ENCODE data around the gene MUC21.

MUC21 gene

DNA sequence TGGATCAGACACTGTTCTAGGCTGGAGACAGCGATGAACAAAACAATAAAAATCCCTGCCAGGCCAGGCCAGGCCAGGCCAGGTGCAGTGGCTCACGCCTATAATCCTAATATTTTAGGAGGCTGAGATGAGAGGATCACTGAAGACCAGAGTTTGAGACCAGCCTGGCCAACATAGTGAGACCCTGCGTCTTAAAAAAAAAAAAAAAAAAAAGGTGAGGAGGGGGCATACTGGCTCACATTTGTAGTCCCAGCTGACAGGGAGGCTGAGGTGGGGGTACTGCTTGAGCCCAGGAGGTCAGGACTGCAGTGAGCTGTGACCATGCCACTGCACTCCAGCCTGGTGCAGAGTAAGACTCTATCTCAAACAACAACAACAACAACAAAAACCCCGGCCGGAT, 38.2 kb upstream of the MUC21 start:
- WGBS, 2 donors (ENCODE audit: extremely low coverage in 2 of 2, insufficient read length in 2 of 2, insufficient replicate concordance in 1 of 2), result no CpG with 5 or more reads among the region's 5 CpGs
- Histone ChIP-seq H3K9ac (ENCODE audit: low read depth, low read length, poor library complexity) (no peak overlapping the region), H2BK120ac (ENCODE audit: low read depth, low read length) (no peak overlapping the region), H2BK12ac (ENCODE audit: low read length) (no peak overlapping the region), H3K27me3 (ENCODE audit: control insufficient read depth in 3 of 3, insufficient read depth in 3 of 3, low read depth in 1 of 3, low read length in 3 of 3) (peaks cover 0 to 12% (median 0%) of the 10 kb centered on the region in 3 experiments), H3K4me1 (ENCODE audit: control insufficient read depth in 2 of 2, insufficient read depth in 1 of 2, low read depth in 1 of 2, low read length in 2 of 2) (peaks cover 7 to 14% of the 10 kb centered on the region in 2 donors), H2BK5ac (ENCODE audit: low read length) (no peak overlapping the region), H3K79me1 (ENCODE audit: low read depth, low read length) (no peaks in the 10 kb centered on the region), H3K27ac (replicated peaks; ENCODE audit: low read length) (no peak overlapping the region), H2AK5ac (ENCODE audit: low read depth, low read length) (no peak overlapping the region), H4K8ac (ENCODE audit: low read depth, low read length) (no peak overlapping the region), H3K23ac (ENCODE audit: low read depth, low read length, poor library complexity) (no peak overlapping the region), H3K9me3 (replicated peaks in 1 of 2; ENCODE audit: control insufficient read depth in 2 of 2, insufficient read depth in 1 of 2, low read depth in 1 of 2, low read length in 2 of 2) (no peaks in the 10 kb centered on the region), H2AFZ (ENCODE audit: low read length) (no peak overlapping the region), H2BK15ac (ENCODE audit: low read length) (no peak overlapping the region), H3K36me3 (replicated peaks in 1 of 2; ENCODE audit: control insufficient read depth in 2 of 2, insufficient read depth in 2 of 2, low read length in 2 of 2) (no peaks in the 10 kb centered on the region), H4K91ac (ENCODE audit: low read depth, low read length, poor library complexity) (no peak overlapping the region), H3K4me2 (ENCODE audit: insufficient read depth, low read length, poor library complexity, severe bottlenecking) (no peak overlapping the region), H3K14ac (ENCODE audit: low read length) (no peak overlapping the region), H3K4me3 (ENCODE audit: low read length in 2 of 2) (no peak overlapping the region), H3K4ac (ENCODE audit: low read length) (no peak overlapping the region), H3K18ac (ENCODE audit: low read length) (no peak overlapping the region)
- no peak for DNase-seq (ENCODE audit: low spot score)

DNA sequence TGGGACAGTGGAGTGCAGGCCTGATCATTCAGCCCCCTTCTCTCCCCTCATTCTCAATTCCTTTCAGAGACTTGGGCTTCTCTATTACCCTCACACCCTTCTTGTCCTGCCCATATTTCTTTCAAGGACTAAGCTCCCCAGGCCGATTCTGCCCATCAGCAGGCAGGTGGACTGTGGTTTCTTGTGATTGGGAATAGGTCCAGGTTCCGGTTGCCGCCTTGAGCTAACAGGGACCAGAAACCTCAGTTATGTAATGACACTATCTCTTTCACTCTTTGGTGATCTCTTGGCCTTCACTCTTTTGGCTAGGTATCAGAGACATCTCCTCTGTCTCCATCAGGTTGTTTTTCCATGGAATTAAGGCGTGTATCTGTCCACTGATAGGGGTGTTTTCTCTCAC, 36.3 kb upstream of the MUC21 start:
- no peak overlapping the region for H2BK120ac ChIP-seq (ENCODE audit: low read depth, low read length)
- no peak overlapping the region for H2AK5ac ChIP-seq (ENCODE audit: low read depth, low read length)
- H2BK5ac ChIP-seq (ENCODE audit: low read length), result no peak overlapping the region
- no peak overlapping the region for H3K14ac ChIP-seq (ENCODE audit: low read length)
- H3K9me3 ChIP-seq (replicated peaks in 1 of 2; ENCODE audit: control insufficient read depth in 2 of 2, insufficient read depth in 1 of 2, low read depth in 1 of 2, low read length in 2 of 2), result peaks cover 0 to 4% of the 10 kb centered on the region in 2 donors
- no peak overlapping the region for H4K91ac ChIP-seq (ENCODE audit: low read depth, low read length, poor library complexity)
- no peak overlapping the region for H2BK12ac ChIP-seq (ENCODE audit: low read length)
- no peaks in the 10 kb centered on the region for H3K79me1 ChIP-seq (ENCODE audit: low read depth, low read length)
- no peak overlapping the region for H3K9ac ChIP-seq (ENCODE audit: low read depth, low read length, poor library complexity)
- no peak overlapping the region for H4K8ac ChIP-seq (ENCODE audit: low read depth, low read length)
- no peak overlapping the region for H2BK15ac ChIP-seq (ENCODE audit: low read length)
- H3K36me3 ChIP-seq (replicated peaks in 1 of 2; ENCODE audit: control insufficient read depth in 2 of 2, insufficient read depth in 2 of 2, low read length in 2 of 2), result no peaks in the 10 kb centered on the region
- no peak overlapping the region for H2AFZ ChIP-seq (ENCODE audit: low read length)
- H3K27ac ChIP-seq (replicated peaks; ENCODE audit: low read length), result no peak overlapping the region
- H3K4ac ChIP-seq (ENCODE audit: low read length), result no peak overlapping the region
- H3K23ac ChIP-seq (ENCODE audit: low read depth, low read length, poor library complexity), result no peak overlapping the region
- no peak overlapping the region for H3K4me2 ChIP-seq (ENCODE audit: insufficient read depth, low read length, poor library complexity, severe bottlenecking)
- DNase-seq (ENCODE audit: low spot score), result no peak
- H3K4me1 ChIP-seq (ENCODE audit: control insufficient read depth in 2 of 2, insufficient read depth in 1 of 2, low read depth in 1 of 2, low read length in 2 of 2), result peaks cover 7% of the 10 kb centered on the region in 2 donors
- H3K4me3 ChIP-seq (ENCODE audit: low read length in 2 of 2), result no peak overlapping the region
- H3K18ac ChIP-seq (ENCODE audit: low read length), result no peak overlapping the region
- no CpG with 5 or more reads among the region's 4 CpGs for WGBS, 2 donors (ENCODE audit: extremely low coverage in 2 of 2, insufficient read length in 2 of 2, insufficient replicate concordance in 1 of 2)
- H3K27me3 ChIP-seq (ENCODE audit: control insufficient read depth in 3 of 3, insufficient read depth in 3 of 3, low read depth in 1 of 3, low read length in 3 of 3), result peaks cover 0 to 15% (median 0%) of the 10 kb centered on the region in 3 experiments

DNA sequence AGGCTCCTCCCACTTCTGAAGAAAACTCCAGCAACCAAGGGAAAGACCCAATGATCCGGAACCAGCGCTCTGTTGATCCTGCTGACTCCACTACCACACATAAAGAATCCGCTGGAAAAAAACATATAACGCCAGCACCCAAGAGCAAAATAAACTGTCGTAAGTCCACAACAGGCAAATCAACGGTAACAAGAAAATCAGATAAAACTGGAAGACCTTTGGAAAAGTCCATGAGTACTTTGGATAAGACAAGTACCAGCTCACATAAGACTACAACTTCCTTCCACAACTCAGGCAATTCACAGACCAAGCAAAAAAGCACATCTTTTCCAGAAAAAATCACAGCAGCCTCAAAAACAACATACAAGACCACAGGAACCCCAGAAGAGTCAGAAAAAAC, 34.7 kb upstream of the MUC21 start:
- no CpG with 5 or more reads among the region's 6 CpGs for WGBS, 2 donors (ENCODE audit: extremely low coverage in 2 of 2, insufficient read length in 2 of 2, insufficient replicate concordance in 1 of 2)
- H3K9me3 ChIP-seq (replicated peaks in 1 of 2; ENCODE audit: control insufficient read depth in 2 of 2, insufficient read depth in 1 of 2, low read depth in 1 of 2, low read length in 2 of 2), result peaks cover 0 to 4% of the 10 kb centered on the region in 2 donors

DNA sequence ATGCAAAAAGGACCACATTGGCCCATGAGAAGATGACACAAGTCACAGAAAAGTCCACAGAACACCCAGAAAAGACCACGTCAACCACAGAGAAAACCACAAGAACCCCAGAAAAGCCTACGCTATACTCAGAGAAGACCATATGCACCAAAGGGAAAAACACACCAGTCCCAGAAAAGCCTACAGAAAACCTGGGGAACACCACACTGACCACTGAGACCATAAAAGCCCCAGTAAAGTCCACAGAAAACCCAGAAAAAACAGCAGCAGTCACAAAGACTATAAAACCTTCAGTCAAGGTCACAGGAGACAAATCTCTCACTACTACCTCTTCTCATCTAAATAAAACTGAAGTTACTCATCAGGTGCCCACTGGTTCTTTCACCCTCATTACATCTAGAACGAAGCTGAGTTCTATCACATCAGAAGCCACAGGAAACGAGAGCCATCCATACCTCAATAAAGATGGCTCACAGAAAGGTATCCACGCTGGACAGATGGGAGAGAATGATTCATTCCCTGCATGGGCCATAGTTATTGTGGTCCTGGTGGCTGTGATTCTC, 31.5 kb upstream of the MUC21 start:
- Histone ChIP-seq H2AK5ac (ENCODE audit: low read depth, low read length) (no peak overlapping the region), H3K27ac (replicated peaks; ENCODE audit: low read length) (no peak overlapping the region), H3K4ac (ENCODE audit: low read length) (no peak overlapping the region), H3K4me3 (ENCODE audit: low read length in 2 of 2) (no peak overlapping the region), H3K27me3 (ENCODE audit: control insufficient read depth in 3 of 3, insufficient read depth in 3 of 3, low read depth in 1 of 3, low read length in 3 of 3) (peaks cover 0 to 51% (median 3%) of the 10 kb centered on the region in 3 experiments), H3K18ac (ENCODE audit: low read length) (no peak overlapping the region), H3K23ac (ENCODE audit: low read depth, low read length, poor library complexity) (no peak overlapping the region), H2BK12ac (ENCODE audit: low read length) (no peak overlapping the region), H3K36me3 (replicated peaks in 1 of 2; ENCODE audit: control insufficient read depth in 2 of 2, insufficient read depth in 2 of 2, low read length in 2 of 2) (no peaks in the 10 kb centered on the region), H4K8ac (ENCODE audit: low read depth, low read length) (no peak overlapping the region), H2BK120ac (ENCODE audit: low read depth, low read length) (no peak overlapping the region), H2BK15ac (ENCODE audit: low read length) (no peak overlapping the region), H3K4me2 (ENCODE audit: insufficient read depth, low read length, poor library complexity, severe bottlenecking) (no peak overlapping the region), H2BK5ac (ENCODE audit: low read length) (no peak overlapping the region), H3K4me1 (ENCODE audit: control insufficient read depth in 2 of 2, insufficient read depth in 1 of 2, low read depth in 1 of 2, low read length in 2 of 2) (peaks cover 2 to 11% of the 10 kb centered on the region in 2 donors), H2AFZ (ENCODE audit: low read length) (no peak overlapping the region), H3K9ac (ENCODE audit: low read depth, low read length, poor library complexity) (no peak overlapping the region), H3K14ac (ENCODE audit: low read length) (no peak overlapping the region), H3K9me3 (replicated peaks in 1 of 2; ENCODE audit: control insufficient read depth in 2 of 2, insufficient read depth in 1 of 2, low read depth in 1 of 2, low read length in 2 of 2) (peaks cover 3 to 4% of the 10 kb centered on the region in 2 donors), H3K79me1 (ENCODE audit: low read depth, low read length) (no peaks in the 10 kb centered on the region), H4K91ac (ENCODE audit: low read depth, low read length, poor library complexity) (no peak overlapping the region)
- no CpG with 5 or more reads among the region's 5 CpGs for WGBS, 2 donors (ENCODE audit: extremely low coverage in 2 of 2, insufficient read length in 2 of 2, insufficient replicate concordance in 1 of 2)
- no peak for DNase-seq (ENCODE audit: low spot score)

More for the DNA sequence above, 34.7 kb upstream of the MUC21 start:
- no peak overlapping the region for H3K18ac ChIP-seq (ENCODE audit: low read length)
- H3K27ac ChIP-seq (replicated peaks; ENCODE audit: low read length), result no peak overlapping the region
- no peak overlapping the region for H2BK5ac ChIP-seq (ENCODE audit: low read length)
- no peaks in the 10 kb centered on the region for H3K36me3 ChIP-seq (replicated peaks in 1 of 2; ENCODE audit: control insufficient read depth in 2 of 2, insufficient read depth in 2 of 2, low read length in 2 of 2)
- no peak overlapping the region for H3K4me2 ChIP-seq (ENCODE audit: insufficient read depth, low read length, poor library complexity, severe bottlenecking)
- no peak overlapping the region for H2BK12ac ChIP-seq (ENCODE audit: low read length)
- H3K4me3 ChIP-seq (ENCODE audit: low read length in 2 of 2), result no peak overlapping the region
- H2AFZ ChIP-seq (ENCODE audit: low read length), result no peak overlapping the region
- no peak overlapping the region for H3K4ac ChIP-seq (ENCODE audit: low read length)
- H3K27me3 ChIP-seq (ENCODE audit: control insufficient read depth in 3 of 3, insufficient read depth in 3 of 3, low read depth in 1 of 3, low read length in 3 of 3), result peaks cover 0 to 31% (median 0%) of the 10 kb centered on the region in 3 experiments
- no peak overlapping the region for H3K23ac ChIP-seq (ENCODE audit: low read depth, low read length, poor library complexity)
- no peak overlapping the region for H4K8ac ChIP-seq (ENCODE audit: low read depth, low read length)
- no peak overlapping the region for H3K14ac ChIP-seq (ENCODE audit: low read length)
- no peak overlapping the region for H4K91ac ChIP-seq (ENCODE audit: low read depth, low read length, poor library complexity)
- H3K79me1 ChIP-seq (ENCODE audit: low read depth, low read length), result no peaks in the 10 kb centered on the region
- no peak for DNase-seq (ENCODE audit: low spot score)
- no peak overlapping the region for H3K9ac ChIP-seq (ENCODE audit: low read depth, low read length, poor library complexity)
- no peak overlapping the region for H2BK15ac ChIP-seq (ENCODE audit: low read length)
- H2BK120ac ChIP-seq (ENCODE audit: low read depth, low read length), result no peak overlapping the region
- no peaks in the 10 kb centered on the region for H3K4me1 ChIP-seq (ENCODE audit: control insufficient read depth in 2 of 2, insufficient read depth in 1 of 2, low read depth in 1 of 2, low read length in 2 of 2)
- no peak overlapping the region for H2AK5ac ChIP-seq (ENCODE audit: low read depth, low read length)

Data from neuronal stem cell (in vitro differentiated cells).